HG02798 (cell line): ENCODE measurements around the gene ALG14.

Experiments
- ATAC-seq: cut with Tn5 transposase; IDR thresholded peaks from one replicate; pipeline ENCODE4 v1.9.1; 2021; ENCODE audit warnings: mild to moderate bottlenecking; ENCODE audit not compliant: unreplicated experiment, poor library complexity

ALG14 gene

GRCh38 chr1:95089650-95090287, 17.0 kb upstream of the ALG14 start:
- no peak for ATAC-seq

- no peak for ATAC-seq
Measured at GRCh38 chr1:95088303-95088702, 15.6 kb upstream of the ALG14 start.

- peak; percentile 42 for ATAC-seq
Measured at GRCh38 chr1:95086949-95087533, 14.3 kb upstream of the ALG14 start.

GRCh38 chr1:95085376-95085775, 12.6 kb upstream of the ALG14 start:
- no peak for ATAC-seq

GRCh38 chr1:95084317-95085176, 11.8 kb upstream of the ALG14 start:
- ATAC-seq = peak; percentile 77

GRCh38 chr1:95080879-95081278, 8.1 kb upstream of the ALG14 start:
- ATAC-seq = no peak

- ATAC-seq = no peak
Measured at GRCh38 chr1:95080446-95080845, 7.7 kb upstream of the ALG14 start.

- no peak for ATAC-seq
Measured at GRCh38 chr1:95076034-95076433, 3.3 kb upstream of the ALG14 start.

GRCh38 chr1:95073446-95073845, 695 bp upstream of the ALG14 start:
- no peak for ATAC-seq

- ATAC-seq = no peak
Measured at GRCh38 chr1:95072117-95072516, 634 bp downstream of the ALG14 start.

- no peak for ATAC-seq
Measured at GRCh38 chr1:95071539-95071938, 1.2 kb downstream of the ALG14 start.

GRCh38 chr1:95069710-95070093, 3.0 kb downstream of the ALG14 start:
- no peak for ATAC-seq

- ATAC-seq = no peak
Measured at GRCh38 chr1:95068956-95069709, 3.6 kb downstream of the ALG14 start.

- no peak for ATAC-seq
Measured at GRCh38 chr1:95067568-95067967, 5.2 kb downstream of the ALG14 start.

GRCh38 chr1:95067062-95067461, 5.7 kb downstream of the ALG14 start:
- ATAC-seq = peak; percentile 58

- no peak for ATAC-seq
Measured at GRCh38 chr1:95061445-95062006, 11.2 kb downstream of the ALG14 start.

GRCh38 chr1:95058974-95059373, 13.8 kb downstream of the ALG14 start:
- no peak for ATAC-seq

- no peak for ATAC-seq
Measured at GRCh38 chr1:95057351-95057750, 15.4 kb downstream of the ALG14 start.

- ATAC-seq = no peak
Measured at GRCh38 chr1:95049935-95050334, 22.8 kb downstream of the ALG14 start.

- no peak for ATAC-seq
Measured at GRCh38 chr1:95048317-95048716, 24.4 kb downstream of the ALG14 start.
